ENCODE measurements around the gene LEPR.

GRCh38 chr1:65420590-65421350 is at the start of gene LEPR, which contains the start of gene LEPROT:
- no peak for TF ChIP-seq EZH2 (IDR thresholded peaks at IDR 0.05; ENCODE audit: low read length, missing control alignments)
- TF ChIP-seq CTCF (conservative IDR thresholded peaks at IDR 0.05 in 1 of 2, IDR thresholded peaks at IDR 0.05 in 1 of 2; ENCODE audit: low read depth in 1 of 2, low read length in 2 of 2), result no peak
